Liver (tissue), 9 donors: Measurements from ENCODE around the gene ATXN1. TPM values are rescaled to one million over a fixed set of nuclear protein-coding genes. Genes with fewer than 3 reads are reported as not detected.

Experiments
- DNase-seq: peaks from one replicate; pipeline ENCODE4 v3.0.0-alpha.2; 2017; ENCODE audit warnings: low spot score
- H3K27ac ChIP-seq, 2 donors: one replicate each; pipeline ENCODE4 v1.7.0; 2013; ENCODE audit warnings: inconsistent platforms in 2 of 2, low read length in 2 of 2, control low read depth in 1 of 2, low read depth in 1 of 2, mild to moderate bottlenecking in 1 of 2
- H3K27me3 ChIP-seq, 4 donors: one replicate each; pipeline versions ENCODE4 v1.6.1 to v1.7.0; 2013; ENCODE audit warnings: low read length in 3 of 4, inconsistent platforms in 1 of 4, mild to moderate bottlenecking in 1 of 4, moderate library complexity in 1 of 4; ENCODE audit not compliant: control insufficient read depth in 4 of 4, insufficient read depth in 4 of 4
- H3K36me3 ChIP-seq, 4 donors: one replicate each; pipeline versions ENCODE4 v1.6.1 to v1.7.0; 2013; ENCODE audit warnings: low read length in 3 of 4, mild to moderate bottlenecking in 3 of 4, low read depth in 1 of 4, moderate library complexity in 1 of 4; ENCODE audit not compliant: control insufficient read depth in 4 of 4, insufficient read depth in 3 of 4
- H3K4me1 ChIP-seq, 4 donors: one replicate each; pipeline versions ENCODE4 v1.6.1 to v1.7.0; 2013; ENCODE audit warnings: low read length in 3 of 4, mild to moderate bottlenecking in 3 of 4, moderate library complexity in 1 of 4; ENCODE audit not compliant: control insufficient read depth in 4 of 4, insufficient read depth in 4 of 4
- H3K4me3 ChIP-seq, 3 donors: one replicate each; pipeline versions ENCODE4 v1.6.1 to v1.7.0; 2013; ENCODE audit warnings: low read length in 3 of 3, control low read depth in 1 of 3, low read depth in 1 of 3, mild to moderate bottlenecking in 1 of 3
- H3K9ac ChIP-seq, 2 donors: one replicate each; pipeline ENCODE4 v1.7.0; 2013; ENCODE audit warnings: low read length in 2 of 2, mild to moderate bottlenecking in 2 of 2, moderate library complexity in 2 of 2, control low read depth in 1 of 2, low read depth in 1 of 2
- H3K9me3 ChIP-seq, 4 donors: one replicate each; pipeline versions ENCODE4 v1.6.1 to v1.7.0; 2013; ENCODE audit warnings: low read length in 3 of 4; ENCODE audit not compliant: control insufficient read depth in 4 of 4
- EGR1 ChIP-seq, 2 donors: IDR thresholded peaks; 2 replicates each; pipeline ENCODE4 v1.6.1; 2016 to 2018; ENCODE audit warnings: antibody characterized with exemption in 2 of 2, low read depth in 2 of 2
- FOXA1 ChIP-seq: IDR thresholded peaks from 2 replicates; pipeline ENCODE4 v1.6.1; 2016; ENCODE audit warnings: antibody characterized with exemption
- FOXA2 ChIP-seq: IDR thresholded peaks from 2 replicates; pipeline ENCODE4 v1.6.1; 2016; ENCODE audit warnings: antibody characterized with exemption
- GABPA ChIP-seq, 2 donors: IDR thresholded peaks in 1 of 2; conservative IDR thresholded peaks in 1 of 2; 2 replicates each; pipeline ENCODE4 v1.6.1; 2016; ENCODE audit warnings: antibody characterized with exemption in 2 of 2, mild to moderate bottlenecking in 1 of 2, moderate library complexity in 1 of 2
- HNF4G ChIP-seq: IDR thresholded peaks from 2 replicates; pipeline ENCODE4 v1.6.1; 2016; ENCODE audit warnings: antibody characterized with exemption
- JUND ChIP-seq, 2 donors: IDR thresholded peaks; 2 replicates each; pipeline ENCODE4 v1.6.1; 2016; ENCODE audit warnings: antibody characterized with exemption in 2 of 2
- NR2F2 ChIP-seq: IDR thresholded peaks from 2 replicates; pipeline ENCODE4 v1.6.1; 2016; ENCODE audit warnings: antibody characterized with exemption
- RAD21 ChIP-seq, 2 donors: IDR thresholded peaks; 2 replicates each; pipeline ENCODE4 v1.6.1; 2016; ENCODE audit warnings: antibody characterized with exemption in 2 of 2, mild to moderate bottlenecking in 2 of 2
- RXRA ChIP-seq, 2 donors: IDR thresholded peaks; 2 replicates each; pipeline ENCODE4 v1.6.1; 2017 to 2018; ENCODE audit warnings: antibody characterized with exemption in 2 of 2, mild to moderate bottlenecking in 1 of 2
- SP1 ChIP-seq: IDR thresholded peaks from 2 replicates; pipeline ENCODE4 v1.6.1; 2018; ENCODE audit warnings: antibody characterized with exemption, mild to moderate bottlenecking
- TAF1 ChIP-seq: conservative IDR thresholded peaks from 2 replicates; pipeline ENCODE4 v1.6.1; 2016; ENCODE audit warnings: antibody characterized with exemption, mild to moderate bottlenecking
- YY1 ChIP-seq: IDR thresholded peaks from 2 replicates; pipeline ENCODE4 v1.6.1; 2016; ENCODE audit warnings: antibody characterized with exemption, mild to moderate bottlenecking
- WGBS: extraction: QIAGEN DNeasy Blood & Tissue Kit; methylation state at CpG from one replicate; pipeline ENCODE4 v1.1.7; 2013; 5-methylcytosine and 5-hydroxymethylcytosine counted together
- polyA plus RNA-seq, 2 donors: library from polyadenylated mRNA; stranded (reverse) in 1 of 2; unstranded in 1 of 2; fragments of 200-250 nt in 1 of 2; fragments of >200 nt in 1 of 2; fragmentation: Nextera tagmentation in 1 of 2; extraction: Ambion mirVana in 1 of 2; gene quantifications; one replicate each; pipeline versions ENCODE4 v1.2.1 to v1.2.3, GENCODE V29; 2013 to 2015
- total RNA-seq, 2 donors: library from RNA; depleted of rRNA; stranded (reverse); fragments of >200 nt; gene quantifications; one replicate each; pipeline ENCODE4 v1.2.3, GENCODE V29; 2014
- TF ChIP-seq, protein P1 (sequence below): IDR thresholded peaks from 2 replicates; pipeline ENCODE4 v1.6.1; 2016; ENCODE audit warnings: antibody characterized with exemption, mild to moderate bottlenecking
- TF ChIP-seq, protein P2 (sequence below): IDR thresholded peaks from 2 replicates; pipeline ENCODE4 v1.6.1; 2016; ENCODE audit warnings: antibody characterized with exemption
- TF ChIP-seq, protein P3 (sequence below): fragments of 150-350 bp; IDR thresholded peaks from 2 replicates; pipeline ENCODE4 v1.5.1; 2017; ENCODE audit warnings: improper control_type of control experiment, low read depth, low read length; ENCODE audit not compliant: missing input control
- TF ChIP-seq, protein P4 (sequence below): IDR thresholded peaks from 2 replicates; pipeline ENCODE4 v1.6.1; 2016; ENCODE audit warnings: antibody characterized with exemption
- TF ChIP-seq, protein P5 (sequence below): IDR thresholded peaks from 2 replicates; pipeline ENCODE4 v1.6.1; 2016; ENCODE audit warnings: antibody characterized with exemption
- donor health status: healthy.
- donor health status: healthy.
- donor health status: healthy.
- donor health status: healthy.
- donor health status: healthy.

The ATXN1 gene
- total and polyA plus RNA-seq, 4 donors, result 4.3 to 29.7 (median 8.2) TPM

DNA sequence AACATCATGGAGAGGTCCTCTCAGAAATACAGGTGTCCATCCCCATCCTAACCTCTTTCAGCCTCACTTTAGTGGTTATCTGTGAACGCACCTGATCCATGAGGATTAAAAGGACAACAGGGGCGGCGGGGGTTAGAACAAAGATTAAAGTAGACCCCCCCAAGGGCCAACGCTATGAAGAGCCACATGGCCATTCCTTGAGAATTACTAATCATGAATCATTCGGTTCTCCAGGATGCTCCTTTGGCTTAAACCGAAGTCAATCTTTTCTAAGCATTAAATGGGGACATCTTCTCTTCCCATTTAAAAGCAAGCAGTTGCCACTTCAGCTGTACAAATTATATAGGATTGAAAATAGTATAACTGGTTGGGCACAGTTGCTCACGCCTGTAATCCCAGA, 310.4 kb downstream of the ATXN1 start:
- H3K36me3 ChIP-seq, result no peaks in the 10 kb centered on the region
- 96% methylated on average over 7 of the region's 7 CpGs for WGBS
- DNase-seq, result no peak
- no peak overlapping the region for H3K4me3 ChIP-seq
- peaks cover 2 to 17% (median 8%) of the 10 kb centered on the region in 4 donors for H3K4me1 ChIP-seq
- no peak overlapping the region for H3K9ac ChIP-seq
- no peaks in the 10 kb centered on the region for H3K9me3 ChIP-seq
- H3K27me3 ChIP-seq, result no peaks in the 10 kb centered on the region
- TF ChIP-seq JUND (IDR thresholded peaks at IDR 0.05) (no peak), HNF4G (no peak)
- TF ChIP-seq, protein P1, sequence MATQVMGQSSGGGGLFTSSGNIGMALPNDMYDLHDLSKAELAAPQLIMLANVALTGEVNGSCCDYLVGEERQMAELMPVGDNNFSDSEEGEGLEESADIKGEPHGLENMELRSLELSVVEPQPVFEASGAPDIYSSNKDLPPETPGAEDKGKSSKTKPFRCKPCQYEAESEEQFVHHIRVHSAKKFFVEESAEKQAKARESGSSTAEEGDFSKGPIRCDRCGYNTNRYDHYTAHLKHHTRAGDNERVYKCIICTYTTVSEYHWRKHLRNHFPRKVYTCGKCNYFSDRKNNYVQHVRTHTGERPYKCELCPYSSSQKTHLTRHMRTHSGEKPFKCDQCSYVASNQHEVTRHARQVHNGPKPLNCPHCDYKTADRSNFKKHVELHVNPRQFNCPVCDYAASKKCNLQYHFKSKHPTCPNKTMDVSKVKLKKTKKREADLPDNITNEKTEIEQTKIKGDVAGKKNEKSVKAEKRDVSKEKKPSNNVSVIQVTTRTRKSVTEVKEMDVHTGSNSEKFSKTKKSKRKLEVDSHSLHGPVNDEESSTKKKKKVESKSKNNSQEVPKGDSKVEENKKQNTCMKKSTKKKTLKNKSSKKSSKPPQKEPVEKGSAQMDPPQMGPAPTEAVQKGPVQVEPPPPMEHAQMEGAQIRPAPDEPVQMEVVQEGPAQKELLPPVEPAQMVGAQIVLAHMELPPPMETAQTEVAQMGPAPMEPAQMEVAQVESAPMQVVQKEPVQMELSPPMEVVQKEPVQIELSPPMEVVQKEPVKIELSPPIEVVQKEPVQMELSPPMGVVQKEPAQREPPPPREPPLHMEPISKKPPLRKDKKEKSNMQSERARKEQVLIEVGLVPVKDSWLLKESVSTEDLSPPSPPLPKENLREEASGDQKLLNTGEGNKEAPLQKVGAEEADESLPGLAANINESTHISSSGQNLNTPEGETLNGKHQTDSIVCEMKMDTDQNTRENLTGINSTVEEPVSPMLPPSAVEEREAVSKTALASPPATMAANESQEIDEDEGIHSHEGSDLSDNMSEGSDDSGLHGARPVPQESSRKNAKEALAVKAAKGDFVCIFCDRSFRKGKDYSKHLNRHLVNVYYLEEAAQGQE, result no peak
- H3K27ac ChIP-seq, result no peak overlapping the region

DNA sequence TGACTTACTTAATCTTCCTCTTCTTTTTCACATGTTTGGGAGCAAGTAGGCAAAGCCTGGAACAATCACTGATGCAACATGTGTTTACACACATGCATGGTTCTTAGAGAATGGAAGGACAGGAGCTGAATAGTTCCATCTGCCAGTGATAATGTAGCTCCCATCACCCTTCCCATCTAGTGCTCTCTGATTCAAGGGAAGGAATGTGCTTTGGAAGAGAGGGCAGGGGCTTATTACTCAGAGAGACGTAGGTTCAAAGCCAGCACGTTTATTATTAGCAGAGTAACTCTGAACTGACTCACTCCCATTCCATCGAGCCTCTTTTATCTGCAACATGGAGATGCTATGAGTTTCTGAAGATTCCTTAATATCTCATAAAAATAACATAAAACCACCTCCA, 311.0 kb downstream of the ATXN1 start:
- TF ChIP-seq GABPA (IDR thresholded peaks at IDR 0.05 in 1 of 2, conservative IDR thresholded peaks at IDR 0.05 in 1 of 2) (no peak), HNF4G (no peak), YY1 (no peak), TAF1 (no peak), NR2F2 (no peak), FOXA2 (no peak), JUND (IDR thresholded peaks at IDR 0.05) (no peak), RXRA (IDR thresholded peaks at IDR 0.05) (no peak), RAD21 (IDR thresholded peaks at IDR 0.05) (no peak), FOXA1 (no peak), EGR1 (IDR thresholded peaks at IDR 0.05; ENCODE audit: low read depth in 2 of 2) (no peak), SP1 (no peak)
- TF ChIP-seq, protein P1, result no peak
- TF ChIP-seq, protein P2, sequence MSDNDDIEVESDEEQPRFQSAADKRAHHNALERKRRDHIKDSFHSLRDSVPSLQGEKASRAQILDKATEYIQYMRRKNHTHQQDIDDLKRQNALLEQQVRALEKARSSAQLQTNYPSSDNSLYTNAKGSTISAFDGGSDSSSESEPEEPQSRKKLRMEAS, result no peak
- TF ChIP-seq, protein P3, sequence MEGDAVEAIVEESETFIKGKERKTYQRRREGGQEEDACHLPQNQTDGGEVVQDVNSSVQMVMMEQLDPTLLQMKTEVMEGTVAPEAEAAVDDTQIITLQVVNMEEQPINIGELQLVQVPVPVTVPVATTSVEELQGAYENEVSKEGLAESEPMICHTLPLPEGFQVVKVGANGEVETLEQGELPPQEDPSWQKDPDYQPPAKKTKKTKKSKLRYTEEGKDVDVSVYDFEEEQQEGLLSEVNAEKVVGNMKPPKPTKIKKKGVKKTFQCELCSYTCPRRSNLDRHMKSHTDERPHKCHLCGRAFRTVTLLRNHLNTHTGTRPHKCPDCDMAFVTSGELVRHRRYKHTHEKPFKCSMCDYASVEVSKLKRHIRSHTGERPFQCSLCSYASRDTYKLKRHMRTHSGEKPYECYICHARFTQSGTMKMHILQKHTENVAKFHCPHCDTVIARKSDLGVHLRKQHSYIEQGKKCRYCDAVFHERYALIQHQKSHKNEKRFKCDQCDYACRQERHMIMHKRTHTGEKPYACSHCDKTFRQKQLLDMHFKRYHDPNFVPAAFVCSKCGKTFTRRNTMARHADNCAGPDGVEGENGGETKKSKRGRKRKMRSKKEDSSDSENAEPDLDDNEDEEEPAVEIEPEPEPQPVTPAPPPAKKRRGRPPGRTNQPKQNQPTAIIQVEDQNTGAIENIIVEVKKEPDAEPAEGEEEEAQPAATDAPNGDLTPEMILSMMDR, result no peak
- TF ChIP-seq, protein P4, sequence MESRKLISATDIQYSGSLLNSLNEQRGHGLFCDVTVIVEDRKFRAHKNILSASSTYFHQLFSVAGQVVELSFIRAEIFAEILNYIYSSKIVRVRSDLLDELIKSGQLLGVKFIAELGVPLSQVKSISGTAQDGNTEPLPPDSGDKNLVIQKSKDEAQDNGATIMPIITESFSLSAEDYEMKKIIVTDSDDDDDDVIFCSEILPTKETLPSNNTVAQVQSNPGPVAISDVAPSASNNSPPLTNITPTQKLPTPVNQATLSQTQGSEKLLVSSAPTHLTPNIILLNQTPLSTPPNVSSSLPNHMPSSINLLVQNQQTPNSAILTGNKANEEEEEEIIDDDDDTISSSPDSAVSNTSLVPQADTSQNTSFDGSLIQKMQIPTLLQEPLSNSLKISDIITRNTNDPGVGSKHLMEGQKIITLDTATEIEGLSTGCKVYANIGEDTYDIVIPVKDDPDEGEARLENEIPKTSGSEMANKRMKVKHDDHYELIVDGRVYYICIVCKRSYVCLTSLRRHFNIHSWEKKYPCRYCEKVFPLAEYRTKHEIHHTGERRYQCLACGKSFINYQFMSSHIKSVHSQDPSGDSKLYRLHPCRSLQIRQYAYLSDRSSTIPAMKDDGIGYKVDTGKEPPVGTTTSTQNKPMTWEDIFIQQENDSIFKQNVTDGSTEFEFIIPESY, result no peak
- TF ChIP-seq, protein P5, sequence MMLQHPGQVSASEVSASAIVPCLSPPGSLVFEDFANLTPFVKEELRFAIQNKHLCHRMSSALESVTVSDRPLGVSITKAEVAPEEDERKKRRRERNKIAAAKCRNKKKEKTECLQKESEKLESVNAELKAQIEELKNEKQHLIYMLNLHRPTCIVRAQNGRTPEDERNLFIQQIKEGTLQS, result no peak
- H3K9ac ChIP-seq, result no peak overlapping the region

More for the DNA sequence above, 311.0 kb downstream of the ATXN1 start:
- DNase-seq, result no peak
- H3K4me1 ChIP-seq, result peaks cover 2 to 13% (median 8%) of the 10 kb centered on the region in 4 donors
- 93% methylated on average over 3 of the region's 3 CpGs for WGBS
- no peak overlapping the region for H3K4me3 ChIP-seq
- no peaks in the 10 kb centered on the region for H3K36me3 ChIP-seq
- no peaks in the 10 kb centered on the region for H3K9me3 ChIP-seq
- H3K27me3 ChIP-seq, result no peaks in the 10 kb centered on the region
- H3K27ac ChIP-seq, result no peak overlapping the region
